Measurements from ENCODE around the gene ANKK1. TPM values are rescaled to one million over a fixed set of nuclear protein-coding genes. Genes with fewer than 3 reads are reported as not detected.
A peak's percentile ranks its signal among the peaks of the same experiment; 100 is the strongest.

Gene ANKK1
- total and polyA plus RNA-seq, 8 donors, result 0.73 TPM; not detected in 7

GRCh38 chr11:113444502-113445123 is 57.0 kb downstream of the ANKK1 start:
- WGBS, 5 donors, result 42 to 66% (median 57%) methylated on average over 7 of the region's 7 CpGs
- intact Hi-C loops (cut with DNase I; ENCODE audit: low total_unique reads), result no loop called here
- peak in 1 of 2 donors; percentile 50 for DNase-seq

GRCh38 chr11:113446112-113446511 is 58.5 kb downstream of the ANKK1 start:
- Histone ChIP-seq H3K27ac (no peak overlapping the region), H3K9me3 (no peaks in the 10 kb centered on the region), H3K4me1 (peaks cover 0 to 6% (median 0%) of the 10 kb centered on the region in 4 donors), H3K36me3 (no peaks in the 10 kb centered on the region), H3K27me3 (peaks cover 0 to 43% (median 3%) of the 10 kb centered on the region in 3 donors), H3K4me3 (no peak overlapping the region)
- 40 to 64% (median 52%) methylated on average over 6 of the region's 6 CpGs for WGBS, 5 donors
- TF ChIP-seq CTCF (IDR thresholded peaks at IDR 0.05), result no peak
- TF ChIP-seq POLR2A (IDR thresholded peaks at IDR 0.05), result no peak
- TF ChIP-seq POLR2AphosphoS5 (IDR thresholded peaks at IDR 0.05), result no peak
- TF ChIP-seq EP300 (IDR thresholded peaks at IDR 0.05), result no peak
- intact Hi-C loops (cut with DNase I; ENCODE audit: low total_unique reads), result no loop called here
- DNase-seq, result peak in 1 of 2 donors; percentile 28

More at GRCh38 chr11:113444502-113445123, 57.0 kb downstream of the ANKK1 start:
- H3K4me3 ChIP-seq, result no peak overlapping the region
- TF ChIP-seq POLR2AphosphoS5 (IDR thresholded peaks at IDR 0.05), result peak in 1 of 3 donors; percentile 21
- no peak for TF ChIP-seq EP300 (IDR thresholded peaks at IDR 0.05)
- no peak for TF ChIP-seq POLR2A (IDR thresholded peaks at IDR 0.05)
- TF ChIP-seq CTCF (IDR thresholded peaks at IDR 0.05), result no peak
- H3K27me3 ChIP-seq, result peaks cover 0 to 43% (median 3%) of the 10 kb centered on the region in 3 donors
- no peaks in the 10 kb centered on the region for H3K9me3 ChIP-seq
- peaks cover 0 to 6% (median 0%) of the 10 kb centered on the region in 4 donors for H3K4me1 ChIP-seq
- H3K36me3 ChIP-seq, result no peaks in the 10 kb centered on the region
- no peak overlapping the region for H3K27ac ChIP-seq

- peaks cover 0 to 6% (median 0%) of the 10 kb centered on the region in 4 donors for H3K4me1 ChIP-seq
- no peaks in the 10 kb centered on the region for H3K9me3 ChIP-seq
- no peak overlapping the region for H3K4me3 ChIP-seq
- no peaks in the 10 kb centered on the region for H3K36me3 ChIP-seq
- no peak overlapping the region for H3K27ac ChIP-seq
- no peak for TF ChIP-seq EP300 (IDR thresholded peaks at IDR 0.05)
- TF ChIP-seq POLR2AphosphoS5 (IDR thresholded peaks at IDR 0.05), result no peak
- no peak for TF ChIP-seq POLR2A (IDR thresholded peaks at IDR 0.05)
- no peak for TF ChIP-seq CTCF (IDR thresholded peaks at IDR 0.05)
- peaks cover 0 to 43% (median 3%) of the 10 kb centered on the region in 3 donors for H3K27me3 ChIP-seq
- WGBS, 5 donors, result 79 to 84% (median 82%) methylated on average over 6 of the region's 6 CpGs
- no peak for DNase-seq
- intact Hi-C loops (cut with DNase I; ENCODE audit: low total_unique reads), result no loop called here
These were observed 59.4 kb downstream of the ANKK1 start for GRCh38 chr11:113446938-113447337.

GRCh38 chr11:113447621-113448315 is 60.2 kb downstream of the ANKK1 start:
- peaks cover 0 to 43% (median 3%) of the 10 kb centered on the region in 3 donors for H3K27me3 ChIP-seq
- no peak for DNase-seq
- H3K27ac ChIP-seq, result no peak overlapping the region
- intact Hi-C loops (cut with DNase I; ENCODE audit: low total_unique reads), result no loop called here
- 53 to 68% (median 67%) methylated on average over 7 to 8 of the region's 8 CpGs for whole genome bisulfite sequencing, 5 donors
- no peaks in the 10 kb centered on the region for H3K9me3 ChIP-seq
- no peak overlapping the region for H3K4me3 ChIP-seq
- H3K36me3 ChIP-seq, result no peaks in the 10 kb centered on the region
- TF ChIP-seq POLR2AphosphoS5 (IDR thresholded peaks at IDR 0.05) (no peak), CTCF (IDR thresholded peaks at IDR 0.05) (no peak), POLR2A (IDR thresholded peaks at IDR 0.05) (no peak), EP300 (IDR thresholded peaks at IDR 0.05) (no peak)
- peaks cover 0 to 6% (median 0%) of the 10 kb centered on the region in 4 donors for H3K4me1 ChIP-seq

Measured in stomach (tissue), 9 donors.